ENCODE results near the gene SMAP2. TPM values are rescaled to one million over a fixed set of nuclear protein-coding genes. Genes with fewer than 3 reads are reported as not detected.
"Not testable (repeated sequence)": the region's sequence is repeated elsewhere in the genome, so short reads cannot be mapped to it uniquely, and the experiment has no call there.

SMAP2 gene
- total RNA-seq, 1 donor from 2014 or later: 10.5 TPM

- intact Hi-C loops (cut with DNase I); DNase-seq (ENCODE audit: low spot score): not testable (repeated sequence)
Measured at GRCh38 chr1:40387381-40388306, 14.1 kb downstream of the SMAP2 start.

GRCh38 chr1:40388456-40389321 is 15.2 kb downstream of the SMAP2 start:
- intact Hi-C loops (cut with DNase I); DNase-seq (ENCODE audit: low spot score): not testable (repeated sequence)

GRCh38 chr1:40389322-40389803 is 15.8 kb downstream of the SMAP2 start:
- intact Hi-C loops (cut with DNase I): no loop called here

GRCh38 chr1:40389871-40390560 is 16.5 kb downstream of the SMAP2 start:
- intact Hi-C loops (cut with DNase I): no loop called here
- DNase-seq (ENCODE audit: low spot score): no peak

More at GRCh38 chr1:40389322-40389803, 15.8 kb downstream of the SMAP2 start:
- DNase-seq (ENCODE audit: low spot score): no peak

GRCh38 chr1:40390857-40391256 is 17.3 kb downstream of the SMAP2 start:
- DNase-seq (ENCODE audit: low spot score): no peak
- intact Hi-C loops (cut with DNase I): no loop called here

GRCh38 chr1:40391688-40392145 is 18.2 kb downstream of the SMAP2 start:
- intact Hi-C loops (cut with DNase I): no loop called here
- DNase-seq (ENCODE audit: low spot score): no peak

GRCh38 chr1:40392221-40392620 is 18.7 kb downstream of the SMAP2 start:
- DNase-seq (ENCODE audit: low spot score): no peak
- intact Hi-C loops (cut with DNase I): no loop called here

GRCh38 chr1:40393173-40393572 is 19.6 kb downstream of the SMAP2 start:
- intact Hi-C loops (cut with DNase I): no loop called here
- DNase-seq (ENCODE audit: low spot score): no peak

GRCh38 chr1:40394491-40395172 is 21.1 kb downstream of the SMAP2 start:
- intact Hi-C loops (cut with DNase I): no loop called here

GRCh38 chr1:40395190-40396175 is 22.0 kb downstream of the SMAP2 start:
- DNase-seq (ENCODE audit: low spot score): no peak
- intact Hi-C loops (cut with DNase I): no loop called here

More at GRCh38 chr1:40394491-40395172, 21.1 kb downstream of the SMAP2 start:
- DNase-seq (ENCODE audit: low spot score): no peak

GRCh38 chr1:40396420-40396819 is 22.9 kb downstream of the SMAP2 start:
- DNase-seq (ENCODE audit: low spot score): no peak
- intact Hi-C loops (cut with DNase I): no loop called here

- DNase-seq (ENCODE audit: low spot score): no peak
- intact Hi-C loops (cut with DNase I): no loop called here
Measured at GRCh38 chr1:40397258-40397657, 23.7 kb downstream of the SMAP2 start.

- DNase-seq (ENCODE audit: low spot score): no peak
- intact Hi-C loops (cut with DNase I): loop anchor here (10.0 kb wide), 1 partner anchor 65 kb away; no protein-coding TSS in a partner anchor
Measured at GRCh38 chr1:40399984-40400704, 26.6 kb downstream of the SMAP2 start.

GRCh38 chr1:40401473-40402201 is 28.1 kb downstream of the SMAP2 start:
- no peak for DNase-seq (ENCODE audit: low spot score)

GRCh38 chr1:40404670-40405462 is 31.3 kb downstream of the SMAP2 start:
- intact Hi-C loops (cut with DNase I): loop anchor here (5.0 to 10.0 kb wide), 2 partner anchors 70 to 263 kb away; no protein-coding TSS in a partner anchor
- DNase-seq (ENCODE audit: low spot score): no peak

More at GRCh38 chr1:40401473-40402201, 28.1 kb downstream of the SMAP2 start:
- intact Hi-C loops (cut with DNase I): loop anchor here (10.0 kb wide), 1 partner anchor 67 kb away; no protein-coding TSS in a partner anchor
